SU-DHL-6 (cell line): ENCODE data around the gene CCR6.

Source experiments
- H2AFZ ChIP-seq: fragments of 200-600 bp; sonication (generic); 2 replicates; pipeline ENCODE4 v1.6.1; 2014; ENCODE audit warnings: low read depth, mild to moderate bottlenecking, moderate library complexity, mixed read lengths, antibody characterized with exemption, low read length; ENCODE audit not compliant: severe bottlenecking
- H3F3A ChIP-seq: fragments of 200-600 bp; shearing (Covaris generic); 2 replicates; pipeline ENCODE4 v1.6.0; 2016; ENCODE audit warnings: antibody characterized with exemption, mild to moderate bottlenecking; ENCODE audit not compliant: insufficient read depth
- H3K27ac ChIP-seq: fragments of 200-600 bp; sonication (generic); 2 replicates; pipeline ENCODE4 v1.5.1; 2016; ENCODE audit warnings: low read depth, mild to moderate bottlenecking, low read length, moderate library complexity, mixed read lengths
- H3K27me3 ChIP-seq: fragments of 200-600 bp; sonication (generic), shearing (Covaris generic); 2 replicates; pipeline ENCODE4 v1.6.0; 2014; ENCODE audit warnings: mild to moderate bottlenecking, low read length
- H3K36me3 ChIP-seq: fragments of 200-600 bp; sonication (generic); 2 replicates; pipeline ENCODE4 v1.6.1; 2014; ENCODE audit warnings: mild to moderate bottlenecking, low read length, mixed read lengths
- H3K4me2 ChIP-seq: fragments of 300-600, 200-600 bp; shearing (Covaris generic), sonication (generic); 2 replicates; pipeline ENCODE4 v1.6.0; 2014; ENCODE audit warnings: low read length, low read depth, mild to moderate bottlenecking; ENCODE audit not compliant: poor library complexity, severe bottlenecking
- H3K4me3 ChIP-seq: fragments of 200-600 bp; sonication (generic); 2 replicates; pipeline ENCODE4 v1.5.1; 2014; ENCODE audit warnings: antibody characterized with exemption, low read length, mild to moderate bottlenecking, mixed read lengths; ENCODE audit not compliant: insufficient read depth, poor library complexity, severe bottlenecking
- H3K79me2 ChIP-seq: fragments of 200-600 bp; sonication (generic); 2 replicates; pipeline ENCODE4 v1.6.1; 2014; ENCODE audit warnings: mild to moderate bottlenecking, low read length, moderate library complexity; ENCODE audit not compliant: insufficient read depth
- H3K9ac ChIP-seq: fragments of 200-600 bp; sonication (generic); 2 replicates; pipeline ENCODE4 v1.7.0; 2014; ENCODE audit warnings: mild to moderate bottlenecking, low read length
- H3K9me2 ChIP-seq: fragments of 200-600 bp; sonication (generic); replicated peaks from 2 replicates; pipeline ENCODE4 v1.6.1; 2014; ENCODE audit warnings: low read length; ENCODE audit not compliant: insufficient read depth
- H3K9me3 ChIP-seq: fragments of 200-600 bp; sonication (generic); 2 replicates; pipeline ENCODE4 v1.6.1; 2014; ENCODE audit warnings: low read length, mixed read lengths; ENCODE audit not compliant: insufficient read depth
- H4K20me1 ChIP-seq: fragments of 200-600 bp; sonication (generic); 2 replicates; pipeline ENCODE4 v1.6.1; 2014; ENCODE audit warnings: low read depth, mild to moderate bottlenecking, antibody characterized with exemption, low read length, moderate library complexity, mixed read lengths
- CTCF ChIP-seq: fragments of 200-600 bp; sonication (generic); IDR thresholded peaks from one replicate; pipeline ENCODE4 v1.5.1; 2017; ENCODE audit warnings: antibody characterized with exemption, mild to moderate bottlenecking, low read length, moderate library complexity; ENCODE audit not compliant: insufficient read depth, poor library complexity, severe bottlenecking
- EZH2phosphoT487 ChIP-seq: fragments of 200-600 bp; sonication (generic), shearing (Covaris generic); conservative IDR thresholded peaks from 2 replicates; pipeline ENCODE4 v1.6.1; 2018; ENCODE audit warnings: mild to moderate bottlenecking, antibody characterized with exemption, low read length, moderate library complexity, mixed read lengths

The CCR6 gene

DNA sequence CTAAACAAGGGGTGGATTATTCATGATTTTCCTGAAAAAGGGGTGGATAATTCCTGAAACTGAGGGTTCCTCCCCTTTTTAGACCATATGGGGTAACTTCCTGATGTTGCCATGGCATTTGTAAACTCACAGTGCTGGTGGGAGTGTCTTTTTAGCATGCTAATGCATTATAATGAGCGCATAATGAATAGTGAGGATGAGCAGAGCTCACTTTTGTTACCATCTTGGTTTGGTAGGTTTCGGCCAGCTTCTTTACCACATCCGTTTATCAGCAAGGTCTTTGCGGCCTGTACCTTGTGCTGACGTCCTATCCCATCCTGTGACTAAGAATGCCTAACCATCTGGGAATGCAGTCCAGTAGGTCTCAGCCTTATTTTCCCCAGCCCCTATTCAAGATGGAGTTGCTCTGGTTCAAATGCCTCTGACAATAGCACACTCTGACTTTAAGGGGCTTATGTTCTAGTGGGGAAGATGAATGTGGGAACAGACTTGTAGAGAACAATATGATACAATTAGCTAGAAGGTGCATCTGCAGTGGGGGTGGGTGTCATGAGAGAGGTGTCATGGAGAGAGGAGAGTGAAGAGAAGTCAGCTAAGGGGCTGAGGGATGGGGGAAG, 39.1 kb downstream of the CCR6 start:
- H3K4me2 ChIP-seq: no peak overlapping the region
- no peaks in the 10 kb centered on the region for H3F3A ChIP-seq
- H4K20me1 ChIP-seq: no peaks in the 10 kb centered on the region
- H3K27me3 ChIP-seq: no peaks in the 10 kb centered on the region
- H3K4me3 ChIP-seq: no peak overlapping the region
- no peak overlapping the region for H3K27ac ChIP-seq
- H3K9me2 ChIP-seq: no peaks in the 10 kb centered on the region
- no peak for TF ChIP-seq EZH2phosphoT487
- no peak for TF ChIP-seq CTCF
- no peaks in the 10 kb centered on the region for H3K9me3 ChIP-seq
- no peaks in the 10 kb centered on the region for H3K79me2 ChIP-seq
- H3K36me3 ChIP-seq: no peaks in the 10 kb centered on the region
- H3K9ac ChIP-seq: no peak overlapping the region
- no peak overlapping the region for H2AFZ ChIP-seq

DNA sequence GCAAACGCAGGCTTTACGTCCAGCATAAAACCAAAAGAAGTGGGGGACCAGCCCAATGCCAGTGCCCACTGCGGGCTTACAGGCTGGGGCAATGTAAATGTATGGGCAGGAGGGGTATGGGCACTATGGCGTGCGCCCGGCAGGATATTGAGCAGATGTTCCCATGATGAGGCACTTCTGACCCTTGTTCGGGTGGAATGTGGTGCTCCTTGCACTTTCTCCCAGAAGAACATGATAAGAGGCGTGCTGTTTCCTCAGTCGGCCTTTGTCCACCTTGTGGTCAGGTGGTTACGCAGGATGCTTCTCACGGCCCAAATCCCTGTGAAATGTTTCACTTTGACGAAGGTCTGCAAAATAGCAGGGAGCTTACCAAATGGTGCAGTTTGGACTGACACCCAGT, 39.7 kb downstream of the CCR6 start:
- H3K36me3 ChIP-seq: no peaks in the 10 kb centered on the region
- H3F3A ChIP-seq: no peaks in the 10 kb centered on the region
- H2AFZ ChIP-seq: no peak overlapping the region
- no peaks in the 10 kb centered on the region for H4K20me1 ChIP-seq
- no peaks in the 10 kb centered on the region for H3K9me3 ChIP-seq
- H3K27me3 ChIP-seq: no peaks in the 10 kb centered on the region
- no peak overlapping the region for H3K27ac ChIP-seq
- H3K9ac ChIP-seq: no peak overlapping the region
- no peak overlapping the region for H3K4me2 ChIP-seq
- TF ChIP-seq CTCF (no peak), EZH2phosphoT487 (no peak)
- H3K79me2 ChIP-seq: no peaks in the 10 kb centered on the region
- no peaks in the 10 kb centered on the region for H3K9me2 ChIP-seq
- H3K4me3 ChIP-seq: no peak overlapping the region

DNA sequence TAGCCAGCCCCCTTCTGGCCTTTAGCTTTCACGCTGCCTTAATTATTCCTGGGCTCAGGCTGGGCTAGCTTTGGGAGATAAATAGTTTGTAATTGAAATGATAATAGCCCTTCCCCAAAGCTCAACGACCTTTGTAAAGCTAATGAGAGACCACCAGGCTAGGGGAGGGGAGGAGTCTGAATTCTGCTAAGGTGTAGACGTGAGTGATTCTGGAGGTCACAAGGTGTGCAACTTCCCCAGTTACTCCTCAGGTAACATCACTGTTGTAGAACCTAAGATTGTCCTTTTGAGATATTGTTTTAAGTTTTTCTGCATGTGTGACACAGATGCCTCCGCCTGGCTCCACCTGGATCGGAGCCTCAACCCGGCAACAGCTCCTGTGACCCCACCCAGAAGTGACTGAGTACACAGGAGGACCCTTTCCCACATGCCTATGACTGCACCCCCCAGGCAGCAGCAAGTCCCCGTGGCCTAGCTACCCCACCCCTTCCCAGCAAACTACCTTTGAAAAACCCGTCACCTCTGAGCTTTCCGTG, 40.6 kb downstream of the CCR6 start:
- Histone ChIP-seq H3K9ac (no peak overlapping the region), H3K9me2 (no peaks in the 10 kb centered on the region), H3K27ac (no peak overlapping the region), H3K79me2 (no peaks in the 10 kb centered on the region), H3K27me3 (no peaks in the 10 kb centered on the region), H3K36me3 (no peaks in the 10 kb centered on the region), H3K4me2 (no peak overlapping the region), H2AFZ (no peak overlapping the region), H3K9me3 (no peaks in the 10 kb centered on the region), H3K4me3 (no peak overlapping the region), H3F3A (no peaks in the 10 kb centered on the region), H4K20me1 (no peaks in the 10 kb centered on the region)
- TF ChIP-seq EZH2phosphoT487 (no peak), CTCF (no peak)

GRCh38 chr6:167164261-167164660, 41.4 kb downstream of the CCR6 start:
- TF ChIP-seq EZH2phosphoT487 (no peak), CTCF (no peak)

More at GRCh38 chr6:167164261-167164660, 41.4 kb downstream of the CCR6 start:
- Histone ChIP-seq H3K27ac (no peak overlapping the region), H3K4me2 (no peak overlapping the region), H3K9me2 (no peaks in the 10 kb centered on the region), H3K79me2 (no peaks in the 10 kb centered on the region), H3K4me3 (no peak overlapping the region), H3K9ac (no peak overlapping the region), H2AFZ (no peak overlapping the region), H3K9me3 (no peaks in the 10 kb centered on the region), H3F3A (no peaks in the 10 kb centered on the region), H4K20me1 (no peaks in the 10 kb centered on the region), H3K27me3 (no peaks in the 10 kb centered on the region), H3K36me3 (no peaks in the 10 kb centered on the region)
